HL-60/S4 treated with retinoic acid at 250 ng/mL for 4 days and 3 days (cell line): ENCODE data around the gene PDS5B.
"Not testable (repeated sequence)": the region's sequence is repeated elsewhere in the genome, so short reads cannot be mapped to it uniquely, and the experiment has no call there.

Experiments
- in situ Hi-C: fragments of 300-500 bp; cut with MboI; formaldehyde crosslinking; loops from 2 replicates; pipeline ENCODE4 v1.7.0; 2022; ENCODE audit warnings: low sequenced_read_pairs

The PDS5B gene

DNA sequence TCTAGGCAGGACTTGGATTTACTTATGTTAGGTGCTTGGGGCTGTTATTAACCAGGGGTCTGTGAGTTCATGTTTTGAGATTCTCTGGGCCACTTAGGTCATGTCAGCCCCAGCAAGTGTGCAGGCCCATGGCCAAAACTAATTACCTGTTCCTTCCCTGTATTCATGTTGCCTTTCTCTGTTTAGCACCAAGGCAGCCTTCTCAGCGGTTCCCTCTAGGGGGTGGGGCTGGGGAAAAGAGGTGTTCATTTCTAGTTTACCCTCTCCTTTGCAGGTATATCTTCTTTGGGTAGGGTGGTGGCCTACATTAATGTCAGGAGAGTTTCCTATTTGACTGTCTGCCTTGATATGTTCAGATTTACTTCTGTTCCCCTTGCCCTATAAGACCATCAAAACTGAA, 61.7 kb downstream of the PDS5B start:
- in situ Hi-C loops = no loop called here

DNA sequence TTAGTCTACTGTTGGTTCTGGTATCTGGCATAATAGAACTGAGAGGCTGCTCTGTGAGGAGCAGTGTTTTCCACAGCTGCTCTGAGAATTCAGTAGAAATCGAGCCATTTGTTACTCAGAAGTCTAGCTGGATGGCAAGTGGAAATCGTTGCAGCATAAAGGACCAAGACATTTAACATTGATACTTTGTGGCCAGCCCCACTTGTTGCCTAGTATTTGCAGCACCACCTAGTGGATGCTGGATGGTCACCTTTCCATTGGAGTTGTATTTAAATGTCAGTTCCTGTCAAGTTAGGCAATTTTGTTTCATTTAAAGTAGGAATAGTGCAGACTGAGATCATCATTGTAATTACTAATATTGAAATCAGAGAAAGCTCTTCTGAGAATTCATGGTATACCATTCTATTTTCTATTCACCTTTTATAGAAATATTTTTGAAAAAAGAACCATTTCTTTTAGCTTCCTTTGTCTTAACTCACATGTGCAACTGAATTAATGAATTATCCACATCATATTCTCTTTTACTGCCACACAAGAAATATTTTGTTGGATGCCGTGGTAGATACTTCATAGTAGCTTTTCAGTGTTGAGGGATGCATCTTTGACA, 64.6 kb downstream of the PDS5B start:
- in situ Hi-C loops = no loop called here

DNA sequence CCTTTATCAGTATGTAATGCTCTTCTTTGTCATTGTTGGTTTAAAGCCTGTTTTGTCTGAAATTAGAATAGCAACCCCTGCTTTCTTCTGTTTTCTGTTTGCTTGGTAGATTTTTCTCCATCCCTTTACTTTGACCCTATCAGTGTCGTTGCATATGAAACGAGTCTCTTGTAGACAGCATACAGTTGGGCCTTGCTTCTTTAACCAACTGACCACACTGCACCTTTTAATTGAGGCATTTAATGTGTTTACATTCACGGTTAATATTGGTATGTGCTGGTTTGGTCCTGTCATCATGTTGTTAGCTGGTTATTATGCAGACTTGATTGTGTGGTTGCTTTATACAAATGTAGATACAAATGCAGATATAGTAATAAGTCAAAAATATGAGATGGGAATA, 71.1 kb downstream of the PDS5B start:
- in situ Hi-C loops = no loop called here

DNA sequence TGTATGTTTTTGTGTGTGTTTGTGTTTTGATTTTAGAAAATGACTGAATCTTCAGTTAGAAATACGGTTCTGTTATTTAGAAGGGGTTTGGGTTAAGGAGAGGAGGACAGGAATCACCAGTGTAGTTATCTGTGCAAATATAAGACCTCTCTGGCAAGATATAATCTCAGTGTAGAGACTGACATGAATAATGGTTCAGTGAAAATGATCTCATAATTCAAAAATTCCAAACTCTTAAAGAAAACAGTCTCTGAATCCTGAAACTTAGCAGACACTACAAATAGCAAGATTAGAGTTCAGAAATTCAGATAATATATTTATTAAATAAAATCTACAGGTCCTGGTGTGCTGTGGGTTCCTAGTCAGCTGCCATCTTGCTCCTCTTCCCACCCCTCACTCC, 73.5 kb downstream of the PDS5B start:
- in situ Hi-C loops = no loop called here

DNA sequence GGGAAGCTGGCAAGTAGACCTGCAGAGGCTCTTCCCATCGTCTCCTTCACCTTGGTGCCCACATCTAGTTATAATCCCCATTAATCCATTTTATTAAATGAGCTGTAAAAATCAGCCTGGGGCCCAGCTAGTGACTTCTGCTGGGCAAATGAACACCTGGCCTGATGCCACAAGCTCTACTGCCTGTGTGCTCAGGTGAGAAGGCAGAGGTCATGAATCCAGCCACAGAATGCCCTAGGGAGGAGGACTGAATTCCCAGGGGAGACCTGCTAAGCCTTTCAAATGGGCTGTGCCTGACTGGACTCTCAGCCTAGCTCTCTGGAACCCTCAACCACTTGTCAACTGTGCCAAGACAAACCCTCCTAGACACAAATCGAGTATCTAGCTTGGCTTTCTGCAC, 74.0 kb downstream of the PDS5B start:
- in situ Hi-C loops = no loop called here

DNA sequence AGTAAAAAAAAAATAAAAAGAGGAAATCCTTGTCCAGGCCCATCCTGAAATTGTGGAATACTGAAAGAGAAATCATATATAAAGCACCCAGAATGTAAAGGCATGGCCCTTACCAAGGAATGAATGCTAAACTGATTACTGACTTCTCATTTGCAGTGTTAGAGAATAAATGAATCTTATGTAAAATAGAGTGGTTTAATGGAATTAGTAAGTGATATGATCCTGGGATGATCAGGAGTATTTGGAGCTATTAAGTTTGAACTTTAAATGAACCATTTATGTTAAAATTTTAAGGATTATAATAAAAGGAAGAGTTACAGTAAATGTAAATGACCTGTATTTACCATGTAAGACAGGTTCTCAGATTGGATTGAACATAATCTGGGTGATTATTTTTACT, 75.4 kb downstream of the PDS5B start:
- in situ Hi-C loops = no loop called here

DNA sequence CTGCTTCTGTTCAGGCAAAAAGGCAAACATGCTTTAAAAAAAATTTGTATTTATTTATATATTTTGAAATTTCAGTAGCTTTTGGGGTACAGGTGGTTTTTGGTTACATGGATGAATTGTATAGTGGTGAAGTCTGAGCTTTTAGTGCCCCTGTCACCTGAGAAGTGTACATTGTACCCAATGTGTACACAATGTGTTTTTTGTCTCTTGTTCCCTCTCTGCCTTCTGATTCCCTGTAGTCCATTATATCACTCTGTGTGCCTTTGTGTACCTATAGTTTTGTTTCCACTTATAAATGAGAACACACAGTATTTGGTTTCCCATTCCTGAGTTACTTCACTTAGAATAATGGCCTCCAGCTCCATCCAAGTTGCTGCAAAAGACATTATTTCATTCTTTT, 77.4 kb downstream of the PDS5B start:
- in situ Hi-C loops = no loop called here

DNA sequence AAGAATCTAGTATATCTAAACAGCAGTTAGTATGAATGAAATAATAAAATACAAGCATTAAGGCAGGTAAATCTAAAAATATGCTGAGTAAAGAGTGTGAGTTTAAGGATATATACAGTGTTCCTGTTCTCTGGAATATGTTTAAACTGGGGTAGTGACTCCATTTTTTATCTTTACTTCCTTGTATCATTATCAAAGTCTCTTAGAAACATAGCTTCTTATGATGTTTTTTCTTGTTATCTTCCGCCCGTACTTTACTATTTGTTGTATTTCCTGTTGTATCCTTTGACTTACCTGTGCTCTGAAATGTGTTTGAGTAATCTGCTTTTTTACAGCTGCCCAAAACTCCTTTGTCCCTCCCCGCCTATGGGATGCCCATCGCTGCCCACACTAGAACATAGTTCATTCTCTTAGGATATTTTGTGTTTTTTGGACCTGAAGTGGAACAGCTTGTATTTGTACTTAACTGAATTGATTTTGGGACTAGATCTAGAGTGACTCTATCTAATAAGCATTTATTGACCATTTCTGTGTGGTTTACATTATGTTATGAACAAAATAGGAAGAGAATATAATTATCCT, 80.8 kb downstream of the PDS5B start:
- in situ Hi-C loops = no loop called here

DNA sequence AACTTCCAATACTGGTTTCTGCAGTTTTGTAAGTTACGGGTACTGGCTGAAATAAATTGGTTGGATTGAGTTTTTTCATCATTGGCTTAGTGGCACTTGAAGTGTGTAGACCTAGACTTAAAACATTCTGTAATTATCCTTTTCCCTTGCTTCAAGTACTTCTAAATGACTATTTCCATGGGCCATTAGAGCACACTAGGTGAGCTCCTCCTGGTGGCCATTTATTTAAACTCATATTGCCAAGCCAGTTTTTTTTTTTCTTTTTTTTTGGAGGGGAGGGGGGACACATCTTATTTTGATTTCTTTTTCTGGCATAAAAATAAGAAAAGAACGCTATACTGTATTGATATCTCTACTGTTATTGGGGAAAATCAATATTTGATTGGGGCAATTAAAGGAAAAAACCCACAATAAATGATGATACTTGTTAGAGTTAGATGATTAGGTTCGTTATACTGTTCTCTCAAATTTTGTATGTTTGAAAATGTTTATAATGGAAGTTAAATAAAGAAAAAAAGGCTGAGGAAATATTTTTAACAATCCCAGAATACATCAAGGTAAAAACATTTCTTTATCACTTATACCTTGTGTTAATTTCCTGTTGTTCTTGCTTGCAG, 82.9 kb downstream of the PDS5B start:
- in situ Hi-C loops = no loop called here

DNA sequence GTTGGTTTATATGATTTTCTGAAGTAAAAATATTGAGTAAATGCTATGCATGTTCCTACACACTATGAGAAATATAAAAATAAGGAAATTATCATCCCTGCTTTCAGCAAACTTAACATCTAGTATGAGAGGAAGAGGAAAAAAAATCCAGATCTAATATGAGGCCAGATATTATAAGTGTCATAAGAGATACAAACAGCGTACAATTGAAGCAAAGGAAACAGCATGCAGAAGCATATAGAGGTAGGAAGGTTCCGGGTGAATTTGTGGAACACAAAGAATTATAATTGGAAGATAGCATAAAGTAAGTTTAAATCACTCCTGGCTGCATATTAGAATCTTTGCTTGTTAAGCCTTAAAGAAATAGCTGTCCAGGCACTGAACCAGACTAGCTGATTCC, 88.3 kb downstream of the PDS5B start:
- in situ Hi-C loops = no loop called here

DNA sequence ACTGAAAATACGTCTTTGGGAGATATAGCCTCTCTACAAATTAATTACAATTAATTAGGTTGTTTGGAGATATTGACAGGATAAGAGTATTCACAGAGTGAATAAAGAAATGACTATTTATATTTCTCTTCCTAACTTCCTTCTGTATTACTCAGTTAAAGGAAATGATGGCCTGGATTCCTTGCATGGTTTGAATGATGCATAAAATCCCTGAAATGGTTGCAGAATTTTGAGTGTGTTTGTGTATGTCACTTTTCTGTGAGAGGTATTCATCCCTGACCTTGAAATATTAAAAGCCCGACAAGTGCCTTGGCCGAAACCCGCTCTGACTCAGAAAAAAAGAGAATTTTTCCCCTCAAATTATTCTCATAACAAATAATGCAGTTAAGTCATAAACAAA, 90.0 kb downstream of the PDS5B start:
- in situ Hi-C loops = no loop called here

DNA sequence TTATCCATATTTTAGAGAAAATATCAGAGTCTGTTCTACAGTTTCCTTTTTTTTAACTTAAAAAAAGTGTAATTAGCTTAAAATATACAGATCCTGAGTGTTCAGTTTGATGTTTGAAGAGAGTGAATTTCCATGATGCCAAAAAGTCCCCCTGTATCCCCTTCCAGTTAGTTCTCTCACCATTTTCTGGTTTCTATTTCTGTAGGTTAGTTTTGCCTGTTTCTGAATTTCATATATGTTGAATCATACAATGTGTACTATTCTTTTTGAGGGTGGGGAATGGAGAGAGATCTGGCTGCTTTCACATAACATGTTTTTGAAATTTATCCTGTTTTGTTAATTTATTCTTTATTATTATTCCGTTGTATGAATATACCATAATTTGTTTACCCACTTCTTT, 95.9 kb downstream of the PDS5B start:
- in situ Hi-C loops = no loop called here

DNA sequence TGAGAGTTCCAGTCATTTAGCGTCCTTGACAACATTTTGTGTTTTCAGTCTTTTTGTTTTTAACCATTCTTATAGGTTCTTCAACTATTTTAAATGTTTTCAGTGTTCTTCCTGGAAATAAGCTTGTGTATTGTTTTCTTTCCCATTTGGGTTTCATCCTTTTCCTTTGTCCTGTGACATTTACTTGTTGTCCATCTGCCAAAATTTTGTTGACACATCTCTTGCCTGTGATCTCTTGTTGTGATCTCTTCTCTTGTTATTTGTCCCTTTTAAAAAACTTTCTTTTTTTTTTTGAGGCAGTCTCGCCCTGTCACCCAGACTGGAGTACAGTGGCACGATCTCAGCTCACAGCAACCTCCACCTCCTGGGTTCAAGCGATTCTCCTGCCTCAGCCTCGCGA, 96.5 kb downstream of the PDS5B start:
- in situ Hi-C loops = no loop called here

DNA sequence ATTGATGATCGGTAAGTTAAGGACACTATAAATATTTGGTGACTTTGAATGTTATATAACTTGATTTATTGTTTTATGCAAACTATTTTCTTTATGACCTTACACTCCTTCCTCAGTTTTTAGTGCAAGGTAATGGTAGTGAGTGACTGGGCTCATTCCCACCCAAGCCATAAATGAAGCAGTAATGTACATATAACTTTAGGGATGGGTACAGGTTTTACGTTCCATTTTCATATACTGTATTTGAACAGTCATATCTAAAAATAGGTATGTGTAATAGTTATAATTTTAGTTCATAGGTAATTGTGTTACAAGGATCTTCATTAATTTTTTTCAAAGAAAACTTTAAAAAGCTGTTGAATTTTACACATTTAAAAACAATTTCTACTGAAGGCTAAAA, 101.0 kb downstream of the PDS5B start:
- in situ Hi-C loops = no loop called here

DNA sequence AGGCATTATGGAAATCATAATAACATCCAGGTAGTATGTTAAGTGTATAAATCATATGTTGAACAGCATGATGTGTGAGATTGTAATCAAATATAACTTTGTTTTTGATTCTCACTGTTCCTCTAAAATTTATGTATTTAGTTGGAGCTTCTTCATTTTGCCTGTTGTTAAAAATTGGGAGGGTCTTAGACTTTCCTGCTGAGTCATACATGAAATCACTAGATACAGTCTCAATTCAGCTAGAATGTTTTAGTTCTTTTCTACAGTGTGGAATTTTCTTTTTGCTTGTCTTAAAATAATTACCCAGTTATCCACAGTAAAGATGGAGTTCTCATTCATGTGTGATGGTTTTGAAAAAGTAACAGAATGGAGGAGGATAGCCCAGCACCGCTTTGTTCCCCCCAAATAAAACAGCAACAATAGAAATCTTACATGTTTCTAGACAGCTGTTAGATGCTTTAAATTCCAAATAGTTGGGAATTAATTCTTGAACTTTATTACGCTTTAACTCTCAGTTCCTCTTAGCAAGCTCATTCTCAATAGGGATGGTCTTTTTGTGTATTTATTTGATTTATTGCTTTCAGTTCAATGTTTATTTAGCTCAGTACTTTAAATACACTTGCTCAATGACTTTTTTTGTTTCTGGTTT, 109.5 kb downstream of the PDS5B start:
- in situ Hi-C loops = no loop called here

DNA sequence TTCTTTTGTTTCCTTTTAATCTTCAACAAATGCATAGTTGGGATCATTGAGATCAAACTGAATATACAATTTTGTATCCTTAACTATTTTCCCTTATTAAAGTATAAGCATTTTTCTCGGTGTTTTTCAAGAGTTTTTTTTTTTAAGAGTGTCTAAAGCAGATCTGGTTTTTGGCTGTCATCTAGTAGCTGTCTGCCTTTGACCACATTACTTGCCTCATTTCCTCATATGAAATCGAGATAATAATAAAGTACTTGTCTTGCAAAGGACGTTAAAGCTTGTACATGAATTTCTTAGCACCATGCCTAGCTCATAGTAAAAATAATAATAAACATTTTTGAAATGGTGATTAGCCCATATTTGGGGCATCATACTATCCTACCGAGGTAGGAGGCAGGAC, 121.2 kb downstream of the PDS5B start:
- in situ Hi-C loops = no loop called here

DNA sequence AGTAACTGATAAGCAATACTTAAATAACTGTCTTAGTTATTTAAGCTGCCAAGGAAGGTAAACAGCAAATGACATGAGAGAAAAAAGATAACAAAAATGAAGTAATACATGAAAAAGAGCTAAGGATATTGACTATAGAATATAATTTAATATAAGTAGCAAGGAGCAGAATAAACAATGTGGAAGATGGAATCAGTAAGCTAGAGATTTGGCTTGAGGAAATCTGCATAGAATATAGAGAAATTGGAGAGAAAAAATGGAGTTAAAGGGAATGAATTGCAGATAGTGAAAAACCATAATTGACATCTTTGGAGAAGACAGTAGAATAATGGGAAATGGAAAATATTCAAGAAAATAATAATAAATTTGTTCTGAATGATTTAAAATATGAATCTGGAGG, 127.1 kb downstream of the PDS5B start:
- in situ Hi-C loops = no loop called here

DNA sequence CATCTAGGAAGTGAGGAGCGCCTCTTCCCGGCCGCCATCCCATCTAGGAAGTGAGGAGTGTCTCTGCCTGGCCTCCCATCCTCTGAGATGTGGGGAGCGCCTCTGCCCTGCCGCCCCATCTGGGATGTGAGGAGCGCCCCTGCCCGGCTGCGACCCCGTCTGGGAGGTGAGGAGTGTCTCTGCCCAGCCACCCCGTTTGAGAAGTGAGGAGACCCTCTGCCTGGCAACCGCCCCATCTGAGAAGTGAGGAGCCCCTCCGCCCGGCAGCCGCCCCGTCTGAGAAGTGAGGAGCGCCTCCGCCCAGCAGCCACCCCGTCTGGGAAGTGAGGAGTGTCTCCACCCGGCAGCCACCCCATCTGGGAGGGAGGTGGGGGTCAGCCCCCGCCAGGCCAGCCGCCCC, 129.9 kb downstream of the PDS5B start:
- in situ Hi-C loops = not testable (repeated sequence)

DNA sequence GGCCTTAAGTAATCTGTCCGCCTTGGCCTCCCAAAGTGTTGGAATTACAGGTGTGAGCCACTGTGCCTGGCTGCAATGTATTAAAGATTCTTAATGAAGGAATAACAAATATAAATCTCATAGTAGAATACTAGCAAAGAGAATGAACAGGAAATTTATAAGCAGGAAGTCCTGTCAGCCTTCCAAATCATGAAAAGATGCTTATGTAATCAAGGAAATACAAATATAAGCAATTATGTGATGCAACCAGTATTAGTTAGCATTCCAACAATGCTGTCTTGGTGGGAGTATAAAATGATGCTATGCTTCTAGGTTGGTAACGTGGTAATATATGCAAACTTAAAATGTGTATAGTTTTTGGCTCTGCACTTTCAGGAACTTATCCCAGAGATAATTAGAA, 133.8 kb downstream of the PDS5B start:
- in situ Hi-C loops = no loop called here

DNA sequence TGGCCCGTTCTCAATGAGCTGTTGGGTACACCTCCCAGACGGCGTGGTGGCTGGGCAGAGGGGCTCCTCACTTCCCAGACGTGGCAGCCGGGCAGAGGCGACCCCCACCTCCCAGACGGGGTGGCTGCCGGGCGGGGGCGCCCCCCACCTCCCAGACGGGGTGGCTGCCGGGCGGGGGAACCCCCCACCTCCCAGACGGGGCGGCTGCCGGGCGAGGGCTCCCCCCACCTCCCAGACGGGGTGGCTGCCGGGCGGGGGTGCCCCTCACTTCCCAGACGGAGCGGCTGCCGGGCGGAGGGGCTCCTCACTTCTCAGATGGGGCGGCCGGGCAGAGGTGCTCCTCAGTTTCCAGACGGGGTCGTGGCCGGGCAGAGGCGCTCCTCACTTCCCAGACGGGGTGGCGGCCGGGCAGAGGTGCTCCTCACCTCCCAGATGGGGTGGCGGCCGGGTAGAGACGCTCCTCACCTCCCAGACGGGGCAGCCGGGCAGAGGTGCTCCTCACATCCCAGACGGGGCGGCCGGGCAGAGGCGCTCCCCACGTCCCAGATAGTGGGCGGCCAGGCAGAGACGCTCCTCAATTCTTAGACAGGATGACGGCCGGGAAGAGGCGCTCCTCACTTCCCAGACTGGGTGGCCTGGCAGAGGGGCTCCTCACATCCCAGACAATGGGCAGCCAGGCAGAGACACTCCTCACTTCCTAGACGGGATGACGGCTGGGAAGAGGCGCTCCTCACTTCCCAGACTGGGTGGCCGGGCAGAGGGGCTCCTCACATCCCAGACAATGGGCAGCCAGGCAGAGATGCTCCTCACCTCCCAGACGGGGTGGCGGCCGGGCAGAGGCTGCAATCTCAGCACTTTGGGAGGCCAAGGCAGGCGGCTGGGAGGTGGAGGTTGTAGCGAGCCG, 135.1 kb downstream of the PDS5B start:
- in situ Hi-C loops = not testable (repeated sequence)

DNA sequence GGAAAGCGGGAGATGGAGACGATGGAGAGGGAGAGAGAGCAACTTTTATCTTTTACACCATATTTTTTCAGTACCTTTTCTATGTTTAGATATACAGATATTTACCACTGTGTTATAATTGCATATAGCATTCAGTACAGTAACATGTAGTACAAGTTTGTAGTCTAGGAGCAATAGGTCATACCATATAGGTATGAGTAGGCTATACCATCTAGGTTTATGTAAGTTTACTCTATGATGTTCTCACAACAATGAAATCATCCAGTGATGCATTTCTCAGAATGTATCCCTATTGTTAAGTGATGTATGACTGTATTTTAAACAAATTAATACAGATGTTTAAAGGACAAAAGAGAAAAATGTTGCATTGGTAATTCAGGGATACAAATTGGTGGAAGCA, 136.1 kb downstream of the PDS5B start:
- in situ Hi-C loops = no loop called here
